ENCODE results near the gene GHRL.

The GHRL gene

DNA sequence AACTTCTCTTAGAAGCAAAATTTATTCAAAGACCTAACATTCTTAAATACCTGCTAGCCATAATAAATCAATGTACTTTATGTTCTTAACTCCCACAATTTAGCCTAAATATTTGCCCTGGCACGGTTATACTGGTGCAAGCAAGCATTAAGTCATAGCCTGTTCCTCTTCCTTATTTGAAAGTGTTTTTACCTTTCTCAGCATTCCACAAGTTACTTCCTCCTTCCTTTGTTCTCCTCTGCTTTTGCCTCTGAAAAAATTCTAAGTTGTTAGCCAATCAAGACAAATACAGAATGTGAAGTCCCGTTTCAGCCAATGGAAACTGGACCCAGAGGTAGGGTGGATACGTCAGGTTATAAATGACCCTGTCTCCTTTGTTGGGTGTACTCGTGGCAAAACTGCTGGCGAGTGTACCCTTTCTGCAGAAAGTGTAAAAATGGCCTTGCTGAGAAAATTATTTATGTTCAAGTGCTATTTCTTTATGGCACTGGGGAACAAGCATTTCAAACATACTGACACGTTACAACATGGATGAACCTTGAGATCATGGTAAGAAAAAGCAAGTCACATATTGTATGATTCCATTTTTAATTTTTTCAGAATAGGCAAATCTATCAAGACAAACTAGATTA is 47.5 kb downstream of the GHRL start:
- no peak for TF ChIP-seq POLR2A (IDR thresholded peaks at IDR 0.05; ENCODE audit: low read depth, low read length)
- DNase-seq (ENCODE audit: insufficient read length, low spot score) (no peak), FAIRE-seq (no peak)

DNA sequence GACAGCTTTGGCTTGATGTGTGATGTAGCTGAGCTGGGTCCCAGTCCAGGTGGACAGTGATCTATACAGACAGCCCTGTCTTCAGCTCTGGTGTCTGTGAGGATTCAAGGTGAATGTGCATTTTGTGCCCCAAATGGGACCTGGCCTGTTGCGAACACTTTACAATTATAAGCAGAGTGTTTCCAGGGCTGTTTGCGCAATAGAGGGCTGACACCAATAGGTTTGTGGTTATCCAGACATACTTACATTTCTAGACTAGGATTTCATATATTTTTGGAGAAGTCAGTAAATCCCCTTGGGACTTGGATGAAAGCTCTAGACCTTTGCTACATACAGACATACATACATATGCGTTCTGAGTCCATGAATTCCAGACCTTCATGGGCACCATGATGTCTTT is 48.7 kb downstream of the GHRL start:
- no peak for DNase-seq (ENCODE audit: insufficient read length, low spot score)
- FAIRE-seq, result no peak
- no peak for TF ChIP-seq POLR2A (IDR thresholded peaks at IDR 0.05; ENCODE audit: low read depth, low read length)

DNA sequence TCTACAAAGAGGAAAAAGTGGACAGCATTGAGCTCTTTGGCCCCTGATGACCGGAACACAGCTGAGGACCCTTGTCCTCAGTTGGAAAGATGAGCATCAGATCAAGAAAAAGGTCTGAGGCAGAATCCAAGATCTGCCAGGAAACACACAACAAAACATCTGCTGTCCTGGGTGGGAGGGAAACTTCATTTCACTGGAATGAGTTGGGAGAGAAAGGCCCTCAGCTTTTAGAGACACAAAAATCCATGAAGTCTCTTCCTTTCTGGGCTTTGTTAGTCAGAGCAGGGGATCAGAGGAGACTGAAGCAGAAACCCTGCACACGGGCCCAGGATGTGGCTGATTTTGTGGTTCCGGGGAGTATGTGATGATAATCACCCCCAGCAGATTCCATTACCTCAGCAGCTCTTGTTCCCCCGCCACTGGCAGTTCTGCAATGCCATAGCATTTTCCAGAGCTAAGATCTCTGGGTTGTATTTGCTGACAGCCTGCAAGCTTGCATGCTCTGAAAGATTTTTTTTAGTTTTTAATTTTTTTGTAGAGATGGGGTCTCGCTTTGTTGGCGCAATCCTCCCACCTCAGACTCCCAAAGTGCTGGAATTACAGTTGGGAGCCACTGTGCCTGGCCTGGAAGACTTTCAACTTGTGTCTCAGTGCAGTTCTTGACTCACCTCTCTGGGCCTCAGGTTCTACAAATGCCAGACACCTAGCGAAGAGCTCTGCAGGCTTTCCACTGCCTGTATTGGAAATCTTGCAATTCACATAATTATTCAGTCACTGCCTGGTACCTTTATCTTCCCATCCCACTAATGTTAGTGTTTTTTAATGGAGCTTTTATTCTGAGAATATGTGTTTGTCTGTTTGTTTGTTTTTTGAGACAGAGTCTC is 50.3 kb downstream of the GHRL start:
- TF ChIP-seq POLR2A (IDR thresholded peaks at IDR 0.05; ENCODE audit: low read depth, low read length), result no peak
- FAIRE-seq, result no peak
- no peak for DNase-seq (ENCODE audit: insufficient read length, low spot score)

DNA sequence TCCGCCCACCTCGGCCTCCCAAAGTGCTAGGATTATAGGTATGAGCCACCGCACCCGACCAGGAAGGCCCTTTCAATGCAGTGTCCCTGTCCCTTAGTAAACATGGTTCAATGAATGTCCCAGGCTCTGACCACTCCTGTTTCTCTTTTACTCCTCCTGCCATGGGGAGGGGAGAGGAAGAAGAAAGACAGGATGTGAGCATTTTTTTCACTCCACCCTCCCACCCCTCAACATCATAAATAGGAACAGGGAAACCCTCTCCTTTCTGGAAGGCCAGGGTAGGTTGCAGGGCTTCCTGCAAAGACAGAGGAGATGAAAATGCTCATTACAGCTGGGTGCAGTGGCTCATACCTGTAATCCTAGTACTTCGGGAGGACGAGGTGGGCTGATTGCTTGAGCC is 51.9 kb downstream of the GHRL start:
- DNase-seq (ENCODE audit: insufficient read length, low spot score) (no peak), FAIRE-seq (no peak)
- TF ChIP-seq POLR2A (IDR thresholded peaks at IDR 0.05; ENCODE audit: low read depth, low read length), result no peak

DNA sequence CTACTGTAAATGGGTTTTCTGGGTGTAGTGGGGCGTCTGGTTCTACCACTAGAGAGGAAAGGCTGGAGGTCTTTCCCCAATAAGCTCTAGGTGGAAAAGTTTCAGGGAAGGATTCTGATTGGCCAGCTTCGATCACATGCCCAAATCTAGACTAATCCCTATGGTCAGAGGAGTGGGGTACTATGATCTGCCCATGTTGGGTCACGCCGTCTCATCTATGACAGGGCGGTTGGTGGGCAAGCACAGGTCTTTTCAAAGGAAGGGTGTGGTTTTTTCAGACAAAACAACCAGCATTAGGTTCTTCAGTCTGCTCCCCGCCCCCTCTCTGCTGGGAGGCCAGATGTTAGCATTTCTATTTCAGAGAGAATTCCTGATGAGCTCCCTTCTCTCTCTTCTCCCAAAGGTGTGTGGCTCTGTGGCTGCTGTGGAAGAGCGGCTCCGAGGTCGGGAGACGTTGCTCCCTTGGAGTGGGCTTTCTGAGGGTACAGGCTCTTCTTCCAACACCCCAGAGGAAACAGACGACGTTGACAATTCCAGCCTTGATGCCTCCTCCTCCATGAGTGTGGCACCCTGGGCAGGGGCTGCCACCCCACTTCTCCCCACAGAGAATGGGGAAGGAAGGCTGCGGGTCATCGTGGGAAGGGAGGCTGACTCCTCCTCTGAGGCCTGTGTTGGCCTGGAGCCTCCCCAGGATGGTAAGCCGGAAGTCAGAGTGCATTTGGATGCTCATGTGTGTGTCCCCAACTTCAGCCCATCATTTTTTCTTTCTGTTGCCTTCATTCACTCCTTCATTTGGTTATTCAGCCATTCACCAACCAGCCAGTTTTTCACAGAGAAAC is 54.2 kb downstream of the GHRL start:
- DNase-seq (ENCODE audit: insufficient read length, low spot score) (no peak), FAIRE-seq (no peak)
- no peak for TF ChIP-seq POLR2A (IDR thresholded peaks at IDR 0.05; ENCODE audit: low read depth, low read length)
